Pancreas (tissue), 10 donors: ENCODE measurements around the gene HSD11B1. TPM values are rescaled to one million over a fixed set of nuclear protein-coding genes. Genes with fewer than 3 reads are reported as not detected.

Experiments
- ATAC-seq, 4 donors: fragments of 200-7000 bp; cut with Tn5 transposase; one replicate each; pipeline versions ENCODE4 v1.8.0 to v1.9.1; 2020; ENCODE audit warnings: mild to moderate bottlenecking in 4 of 4, moderate library complexity in 4 of 4
- DNase-seq, 6 donors: peaks; one replicate each; pipeline ENCODE4 v3.0.0-alpha.2; 2020
- FAIRE-seq: peaks from 2 replicates; lab custom pipeline; 2012; peaks lifted over from hg19 to GRCh38; lab: Jason Lieb, UNC
- H3K27ac ChIP-seq, 4 donors: fragments of 200-600 bp; sonication (generic); 1 replicate in 3 of 4; 2 replicates in 1 of 4; pipeline versions ENCODE4 v1.5.0 to v1.8.0; 2020
- H3K27me3 ChIP-seq, 4 donors: fragments of 200-600 bp; one replicate each; pipeline ENCODE4 v1.8.0; 2021
- H3K36me3 ChIP-seq, 3 donors: fragments of 200-600 bp; sonication (generic) in 1 of 3; one replicate each; pipeline versions ENCODE4 v1.5.0 to v1.8.0; 2020 to 2021
- H3K4me1 ChIP-seq, 3 donors: fragments of 200-600 bp; one replicate each; pipeline ENCODE4 v1.8.0; 2021
- H3K4me3 ChIP-seq, 4 donors: fragments of 200-600 bp; sonication (generic) in 2 of 4; one replicate each; pipeline versions ENCODE4 v1.5.0 to v1.8.0; 2020 to 2021
- H3K9me3 ChIP-seq, 4 donors: fragments of 200-600 bp; one replicate each; pipeline ENCODE4 v1.8.0; 2021
- WGBS, 2 donors: extraction: QIAGEN DNeasy Blood & Tissue Kit; methylation state at CpG; one replicate each; pipeline ENCODE4 v1.1.7; 2013; 5-methylcytosine and 5-hydroxymethylcytosine counted together
- intact Hi-C, 3 donors: fragments of 100-400 bp; cut with DNase I; formaldehyde crosslinking; loops; one replicate each; pipeline versions ENCODE4 v1.11.1 to v1.14.2; 2022
- polyA plus RNA-seq, 2 donors: library from polyadenylated mRNA; stranded (reverse); fragments of 200-250 nt; gene quantifications; one replicate each; pipeline ENCODE4 v1.2.3, GENCODE V29; 2013
- total RNA-seq, 6 donors: library from RNA; stranded (reverse); fragmentation: NEBNext Ultra II Directional in 4 of 6; extraction: Animal tissue kit (Norgen Biotek cat#: 25700) in 4 of 6; gene quantifications; one replicate each; pipeline versions ENCODE4 v1.2.1 to v1.2.4, GENCODE V29; 2021 to 2023
- TF ChIP-seq, protein P1 (sequence below), 4 donors: fragments of 200-600 bp; sonication (generic) in 3 of 4; IDR thresholded peaks; one replicate each; pipeline versions ENCODE4 v1.5.0 to v1.8.0; 2021; ENCODE audit warnings: antibody characterized with exemption in 4 of 4
- donor health status: healthy with polysubstance abuse.
- donor health status: DM: no; HTN: no; CAD: no; lungs with moderate emphysema.
- donor health status: DM: no; HTN: no; CAD: no.
- donor health status: control.
- donor health status: control.
- donor health status: Bipolar disorder and iron deficiency.
- donor health status: DM: yes; HTN: yes; CAD: no.
- donor health status: DM: no; HTN: no; CAD: no.
- donor health status: DM: no; HTN: no; CAD: no.
- donor health status: DM: yes; HTN: yes; CAD: no.

Gene HSD11B1
- total and polyA plus RNA-seq, 8 donors = 0.47 to 5.6 (median 1.0) TPM; not detected in 2

DNA sequence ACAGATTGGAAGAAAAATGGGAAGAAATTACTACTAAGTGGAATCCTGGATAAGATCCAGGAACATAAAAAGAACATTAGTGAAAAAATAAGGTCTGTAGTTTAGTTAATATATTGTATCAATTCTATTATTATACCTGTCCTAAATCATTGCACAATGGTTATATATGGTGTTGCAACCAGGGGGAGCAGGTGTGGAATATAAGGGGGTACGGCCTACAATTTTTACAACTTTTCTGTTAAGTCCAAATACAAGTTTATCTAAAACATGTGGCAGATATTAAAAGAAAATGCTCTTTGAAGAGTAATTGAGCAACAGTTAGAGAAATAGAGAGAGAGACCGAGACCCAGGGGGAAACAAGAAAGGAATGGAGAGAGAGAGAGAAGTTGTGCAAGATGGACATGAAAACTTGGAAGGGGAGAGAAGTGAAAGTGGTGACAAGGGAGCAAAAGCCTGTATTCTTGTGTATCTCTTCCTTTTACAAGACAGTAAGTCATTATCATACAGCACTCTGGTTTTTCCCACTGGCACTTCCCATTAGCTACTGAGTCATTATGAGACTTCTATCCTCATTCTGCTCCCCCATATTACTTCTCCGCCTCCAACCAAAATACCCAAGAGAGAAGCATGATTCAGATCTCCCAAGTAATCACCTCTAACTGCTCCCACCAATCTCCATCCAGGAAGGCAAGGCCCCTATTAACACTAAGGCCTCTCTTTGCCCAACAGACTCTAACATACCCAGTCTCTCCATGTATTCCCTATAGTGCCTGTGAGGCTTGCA, 29.0 kb downstream of the HSD11B1 start:
- H3K4me1 ChIP-seq = no peaks in the 10 kb centered on the region
- DNase-seq (no peak), ATAC-seq (peak in 3 of 4 donors; percentile 25 to 75 (median 65)), FAIRE-seq (no peak)
- H3K9me3 ChIP-seq = no peaks in the 10 kb centered on the region
- intact Hi-C loops = no loop called here
- H3K36me3 ChIP-seq = no peaks in the 10 kb centered on the region
- 83 to 88% methylated on average over 3 of the region's 3 CpGs for WGBS, 2 donors
- TF ChIP-seq, protein P1, sequence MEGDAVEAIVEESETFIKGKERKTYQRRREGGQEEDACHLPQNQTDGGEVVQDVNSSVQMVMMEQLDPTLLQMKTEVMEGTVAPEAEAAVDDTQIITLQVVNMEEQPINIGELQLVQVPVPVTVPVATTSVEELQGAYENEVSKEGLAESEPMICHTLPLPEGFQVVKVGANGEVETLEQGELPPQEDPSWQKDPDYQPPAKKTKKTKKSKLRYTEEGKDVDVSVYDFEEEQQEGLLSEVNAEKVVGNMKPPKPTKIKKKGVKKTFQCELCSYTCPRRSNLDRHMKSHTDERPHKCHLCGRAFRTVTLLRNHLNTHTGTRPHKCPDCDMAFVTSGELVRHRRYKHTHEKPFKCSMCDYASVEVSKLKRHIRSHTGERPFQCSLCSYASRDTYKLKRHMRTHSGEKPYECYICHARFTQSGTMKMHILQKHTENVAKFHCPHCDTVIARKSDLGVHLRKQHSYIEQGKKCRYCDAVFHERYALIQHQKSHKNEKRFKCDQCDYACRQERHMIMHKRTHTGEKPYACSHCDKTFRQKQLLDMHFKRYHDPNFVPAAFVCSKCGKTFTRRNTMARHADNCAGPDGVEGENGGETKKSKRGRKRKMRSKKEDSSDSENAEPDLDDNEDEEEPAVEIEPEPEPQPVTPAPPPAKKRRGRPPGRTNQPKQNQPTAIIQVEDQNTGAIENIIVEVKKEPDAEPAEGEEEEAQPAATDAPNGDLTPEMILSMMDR (IDR thresholded peaks at IDR 0.05) = no peak
- no peaks in the 10 kb centered on the region for H3K27me3 ChIP-seq
- no peak overlapping the region for H3K27ac ChIP-seq
- H3K4me3 ChIP-seq = no peak overlapping the region

DNA sequence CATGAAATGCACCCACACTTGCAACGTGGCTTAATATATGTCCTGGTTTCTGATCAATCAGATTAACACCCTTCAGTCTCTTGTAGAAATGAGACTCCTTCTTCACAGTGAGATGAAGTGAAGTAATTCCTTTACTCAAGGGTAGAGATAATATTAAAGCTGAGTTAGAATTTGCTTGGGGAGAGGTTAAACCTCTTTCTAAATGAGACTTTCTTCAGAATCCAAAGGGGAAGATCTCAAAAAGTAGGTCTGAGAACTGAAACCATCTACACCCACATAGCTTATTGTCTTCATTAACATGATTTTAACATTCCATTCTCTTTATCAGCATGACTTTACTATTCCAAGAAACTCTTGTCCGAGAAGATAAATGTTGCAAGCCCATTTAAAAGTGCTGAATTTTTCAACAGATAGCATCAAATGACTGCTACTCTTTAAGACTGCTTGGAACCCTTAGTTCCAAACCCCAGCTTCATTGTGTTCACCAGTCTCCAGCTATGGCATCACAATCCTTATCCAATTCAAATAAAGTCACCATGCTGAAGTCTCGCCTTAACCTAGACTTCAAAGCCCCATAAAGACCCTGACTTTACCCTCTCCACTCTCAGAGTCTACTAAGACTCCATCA, 32.0 kb downstream of the HSD11B1 start:
- FAIRE-seq (no peak), ATAC-seq (no peak), DNase-seq (no peak)
- intact Hi-C loops = no loop called here
- WGBS, 2 donors = 63 to 73% methylated on average over 3 of the region's 3 CpGs
- no peaks in the 10 kb centered on the region for H3K27me3 ChIP-seq
- H3K4me3 ChIP-seq = no peak overlapping the region
- H3K36me3 ChIP-seq = no peaks in the 10 kb centered on the region
- peaks cover 0 to under 1% (median 0%) of the 10 kb centered on the region in 3 donors for H3K4me1 ChIP-seq
- TF ChIP-seq, protein P1 (IDR thresholded peaks at IDR 0.05) = no peak
- H3K9me3 ChIP-seq = no peaks in the 10 kb centered on the region
- no peak overlapping the region for H3K27ac ChIP-seq

DNA sequence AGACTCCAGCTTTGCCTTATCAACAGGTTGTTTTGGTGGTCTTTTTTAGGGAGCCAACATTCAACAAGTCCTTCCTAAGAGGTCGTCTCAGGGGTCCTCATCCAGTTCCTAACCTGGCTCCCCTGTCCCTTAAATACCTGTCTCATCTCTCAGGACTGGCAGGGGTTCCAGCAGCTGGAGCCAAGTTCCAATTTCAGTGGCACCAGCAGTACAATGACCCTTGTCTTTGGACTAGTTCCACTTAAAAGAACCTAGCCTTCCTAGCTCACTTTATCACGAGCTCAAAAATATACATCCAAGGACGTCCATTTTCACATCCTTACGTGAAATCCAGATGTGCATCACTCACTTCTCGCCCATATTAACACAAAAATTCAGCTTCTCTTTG, 32.5 kb downstream of the HSD11B1 start:
- TF ChIP-seq, protein P1 (IDR thresholded peaks at IDR 0.05) = no peak
- Histone ChIP-seq H3K36me3 (no peaks in the 10 kb centered on the region), H3K9me3 (no peaks in the 10 kb centered on the region), H3K27ac (no peak overlapping the region), H3K4me1 (peaks cover 0 to 6% (median 0%) of the 10 kb centered on the region in 3 donors), H3K27me3 (no peaks in the 10 kb centered on the region), H3K4me3 (no peak overlapping the region)
- intact Hi-C loops = no loop called here
- no peak for ATAC-seq
- no peak for DNase-seq
- no peak for FAIRE-seq
- WGBS, 2 donors = 57 to 67% methylated on average over 5 of the region's 5 CpGs

DNA sequence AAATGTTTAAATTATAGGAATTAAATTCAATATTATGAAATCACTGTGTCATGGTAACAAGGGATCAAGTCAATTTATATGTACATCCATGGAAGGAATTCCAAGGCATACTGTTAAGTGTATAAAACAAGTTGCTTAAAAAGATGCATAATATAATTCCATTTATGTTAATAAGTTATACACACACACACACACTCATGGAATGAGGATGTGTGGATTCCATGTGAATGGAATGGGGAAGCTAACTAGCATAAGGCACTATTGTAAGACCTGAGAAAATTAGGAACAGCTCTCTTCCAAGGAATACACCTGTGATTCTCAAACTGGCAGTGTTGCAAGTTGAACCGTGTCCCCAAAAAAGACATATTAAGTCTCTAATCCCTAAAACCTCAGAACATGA, 33.6 kb downstream of the HSD11B1 start:
- intact Hi-C loops = no loop called here
- FAIRE-seq (no peak), ATAC-seq (no peak), DNase-seq (no peak)
- H3K4me1 ChIP-seq = peaks cover 0 to 8% (median 0%) of the 10 kb centered on the region in 3 donors
- H3K9me3 ChIP-seq = no peaks in the 10 kb centered on the region
- TF ChIP-seq, protein P1 (IDR thresholded peaks at IDR 0.05) = no peak
- H3K27ac ChIP-seq = no peak overlapping the region
- H3K4me3 ChIP-seq = no peak overlapping the region
- 76 to 82% methylated on average over 1 of the region's 1 CpG for WGBS, 2 donors
- H3K36me3 ChIP-seq = no peaks in the 10 kb centered on the region
- H3K27me3 ChIP-seq = no peaks in the 10 kb centered on the region
